Fibroblast of skin of left biceps (primary cell): ENCODE results near the gene LCN6.
A peak's percentile ranks its signal among the peaks of the same experiment; 100 is the strongest.
"Not testable (repeated sequence)": the region's sequence is repeated elsewhere in the genome, so short reads cannot be mapped to it uniquely, and the experiment has no call there.

ENCODE experiments used
- DNase-seq, 2 experiments: peaks; one replicate each; pipeline ENCODE4 v3.0.0-alpha.2; 2013; ENCODE audit warnings: low read depth in 2 of 2

The LCN6 gene

GRCh38 chr9:136748201-136748600 is at the start of gene LCN6:
Gene LCN6, minus strand, starts transcription at chr9:136748525. Its CDS starts 42 bp downstream, at chr9:136748483.
- DNase-seq: no peak

- not testable (repeated sequence) for DNase-seq
Observed at GRCh38 chr9:136796775-136797347, 48.5 kb upstream of the LCN6 start.

GRCh38 chr9:136796238-136796774 is 48.0 kb upstream of the LCN6 start, which contains the start of gene CCDC183:
Gene CCDC183, plus strand, starts transcription at chr9:136796338. Its CDS starts 60 bp downstream, at chr9:136796398.
- DNase-seq: no peak

- no peak for DNase-seq
Observed at GRCh38 chr9:136795000-136795348, 46.6 kb upstream of the LCN6 start.

GRCh38 chr9:136794281-136794999 is 46.1 kb upstream of the LCN6 start:
- no peak for DNase-seq

- DNase-seq: no peak
Observed at GRCh38 chr9:136793086-136793946, 45.0 kb upstream of the LCN6 start.

GRCh38 chr9:136792321-136793085 is 44.2 kb upstream of the LCN6 start:
- DNase-seq: no peak

GRCh38 chr9:136791516-136792276 is 43.4 kb upstream of the LCN6 start:
- no peak for DNase-seq

GRCh38 chr9:136790640-136791515 is 42.6 kb upstream of the LCN6 start, which contains the start of gene TMEM141:
Gene TMEM141, plus strand, starts transcription at chr9:136791344. Its CDS starts 27 bp downstream, at chr9:136791371.
- DNase-seq: peak; percentile 98

GRCh38 chr9:136789523-136789937 is 41.2 kb upstream of the LCN6 start:
- DNase-seq: no peak

GRCh38 chr9:136788644-136789522 is 40.6 kb upstream of the LCN6 start:
- DNase-seq: not testable (repeated sequence)

GRCh38 chr9:136787690-136788400 is 39.5 kb upstream of the LCN6 start:
- no peak for DNase-seq

- not testable (repeated sequence) for DNase-seq
Observed at GRCh38 chr9:136786983-136787382, 38.7 kb upstream of the LCN6 start.

GRCh38 chr9:136786451-136786850 is 38.1 kb upstream of the LCN6 start:
- no peak for DNase-seq

GRCh38 chr9:136785565-136786355 is 37.4 kb upstream of the LCN6 start:
- not testable (repeated sequence) for DNase-seq

- no peak for DNase-seq
Observed at GRCh38 chr9:136784997-136785361, 36.7 kb upstream of the LCN6 start.
